ENCODE measurements around the gene KIRREL3. TPM values are rescaled to one million over a fixed set of nuclear protein-coding genes. Genes with fewer than 3 reads are reported as not detected.

The KIRREL3 gene
- total RNA-seq, 3 donors from 2014 or later = 0.32 to 0.33 TPM; not detected in 1

DNA sequence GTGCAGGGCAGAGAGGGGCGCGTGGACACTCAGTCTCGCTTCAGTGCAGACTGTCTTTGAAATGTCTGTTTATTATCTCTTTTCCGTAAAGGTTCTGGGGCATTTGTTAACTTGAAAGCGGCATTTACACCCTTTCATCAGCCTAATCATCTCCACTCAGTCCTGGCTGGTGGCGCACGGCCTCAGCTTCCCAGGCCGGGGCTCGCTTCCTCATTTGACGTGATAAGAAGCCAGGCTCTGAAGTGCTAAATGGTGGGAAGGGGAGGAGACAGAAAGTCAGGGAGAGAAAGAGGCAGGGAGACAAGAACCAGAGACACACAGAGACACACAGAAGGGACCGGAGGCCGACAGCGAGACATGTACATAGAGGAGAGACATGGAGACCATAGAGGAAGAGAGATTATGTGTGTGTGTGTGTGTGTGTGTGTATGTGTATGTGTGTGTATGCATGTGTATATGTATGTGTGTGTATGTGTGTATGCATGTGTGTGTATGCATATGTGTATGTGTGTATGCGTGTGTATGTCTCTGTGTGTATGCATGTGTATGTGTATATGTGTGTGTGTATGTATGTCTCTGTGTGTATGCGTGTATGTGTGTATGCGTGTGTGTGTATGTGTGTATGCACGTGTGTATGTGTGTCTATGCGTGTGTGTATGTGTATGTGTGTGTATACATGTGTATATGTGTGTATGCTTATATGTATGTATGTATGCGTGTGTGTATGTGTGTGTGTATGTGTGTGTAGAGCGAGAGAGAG lies 543.6 kb downstream of the KIRREL3 start:
- intact Hi-C loops (cut with DNase I; ENCODE audit: low total_unique reads) = no loop called here
- TF ChIP-seq POLR2A (IDR thresholded peaks at IDR 0.05) (no peak), POLR2AphosphoS5 (IDR thresholded peaks at IDR 0.05) (no peak)
- TF ChIP-seq, protein P1, sequence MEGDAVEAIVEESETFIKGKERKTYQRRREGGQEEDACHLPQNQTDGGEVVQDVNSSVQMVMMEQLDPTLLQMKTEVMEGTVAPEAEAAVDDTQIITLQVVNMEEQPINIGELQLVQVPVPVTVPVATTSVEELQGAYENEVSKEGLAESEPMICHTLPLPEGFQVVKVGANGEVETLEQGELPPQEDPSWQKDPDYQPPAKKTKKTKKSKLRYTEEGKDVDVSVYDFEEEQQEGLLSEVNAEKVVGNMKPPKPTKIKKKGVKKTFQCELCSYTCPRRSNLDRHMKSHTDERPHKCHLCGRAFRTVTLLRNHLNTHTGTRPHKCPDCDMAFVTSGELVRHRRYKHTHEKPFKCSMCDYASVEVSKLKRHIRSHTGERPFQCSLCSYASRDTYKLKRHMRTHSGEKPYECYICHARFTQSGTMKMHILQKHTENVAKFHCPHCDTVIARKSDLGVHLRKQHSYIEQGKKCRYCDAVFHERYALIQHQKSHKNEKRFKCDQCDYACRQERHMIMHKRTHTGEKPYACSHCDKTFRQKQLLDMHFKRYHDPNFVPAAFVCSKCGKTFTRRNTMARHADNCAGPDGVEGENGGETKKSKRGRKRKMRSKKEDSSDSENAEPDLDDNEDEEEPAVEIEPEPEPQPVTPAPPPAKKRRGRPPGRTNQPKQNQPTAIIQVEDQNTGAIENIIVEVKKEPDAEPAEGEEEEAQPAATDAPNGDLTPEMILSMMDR (IDR thresholded peaks at IDR 0.05) = no peak
- no peak for DNase-seq (ENCODE audit: low spot score in 2 of 2)
- Histone ChIP-seq H3K9me3 (no peaks in the 10 kb centered on the region), H3K4me3 (no peak overlapping the region), H3K27ac (no peak overlapping the region), H3K27me3 (no peaks in the 10 kb centered on the region), H3K4me1 (no peaks in the 10 kb centered on the region), H3K36me3 (no peaks in the 10 kb centered on the region)

DNA sequence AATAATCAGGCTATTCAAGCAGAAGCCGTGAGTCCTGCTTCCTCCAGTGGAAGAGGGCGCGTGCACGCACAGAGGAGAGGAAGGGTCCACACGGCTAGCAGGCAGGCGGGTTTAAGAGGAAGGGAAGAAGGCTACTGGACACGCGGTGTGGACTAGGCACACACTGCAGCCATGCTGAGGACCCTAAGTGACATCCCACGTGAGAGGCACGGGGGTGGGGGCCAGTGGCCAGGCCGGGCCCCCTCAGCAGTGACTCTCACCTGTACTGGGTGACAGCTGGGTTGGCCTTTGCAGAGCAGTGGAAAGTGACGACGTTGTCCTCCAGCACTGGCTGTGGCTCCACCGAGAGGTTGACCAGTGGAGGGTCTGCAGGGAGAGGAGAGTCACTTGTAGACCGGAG lies 544.5 kb downstream of the KIRREL3 start:
- Histone ChIP-seq H3K27me3 (no peaks in the 10 kb centered on the region), H3K36me3 (no peaks in the 10 kb centered on the region), H3K4me1 (no peaks in the 10 kb centered on the region), H3K4me3 (no peak overlapping the region), H3K9me3 (no peaks in the 10 kb centered on the region), H3K27ac (no peak overlapping the region)
- TF ChIP-seq POLR2AphosphoS5 (IDR thresholded peaks at IDR 0.05) = no peak
- TF ChIP-seq POLR2A (IDR thresholded peaks at IDR 0.05) = no peak
- TF ChIP-seq, protein P1 (IDR thresholded peaks at IDR 0.05) = no peak
- no peak for DNase-seq (ENCODE audit: low spot score in 2 of 2)
- intact Hi-C loops (cut with DNase I; ENCODE audit: low total_unique reads) = no loop called here

DNA sequence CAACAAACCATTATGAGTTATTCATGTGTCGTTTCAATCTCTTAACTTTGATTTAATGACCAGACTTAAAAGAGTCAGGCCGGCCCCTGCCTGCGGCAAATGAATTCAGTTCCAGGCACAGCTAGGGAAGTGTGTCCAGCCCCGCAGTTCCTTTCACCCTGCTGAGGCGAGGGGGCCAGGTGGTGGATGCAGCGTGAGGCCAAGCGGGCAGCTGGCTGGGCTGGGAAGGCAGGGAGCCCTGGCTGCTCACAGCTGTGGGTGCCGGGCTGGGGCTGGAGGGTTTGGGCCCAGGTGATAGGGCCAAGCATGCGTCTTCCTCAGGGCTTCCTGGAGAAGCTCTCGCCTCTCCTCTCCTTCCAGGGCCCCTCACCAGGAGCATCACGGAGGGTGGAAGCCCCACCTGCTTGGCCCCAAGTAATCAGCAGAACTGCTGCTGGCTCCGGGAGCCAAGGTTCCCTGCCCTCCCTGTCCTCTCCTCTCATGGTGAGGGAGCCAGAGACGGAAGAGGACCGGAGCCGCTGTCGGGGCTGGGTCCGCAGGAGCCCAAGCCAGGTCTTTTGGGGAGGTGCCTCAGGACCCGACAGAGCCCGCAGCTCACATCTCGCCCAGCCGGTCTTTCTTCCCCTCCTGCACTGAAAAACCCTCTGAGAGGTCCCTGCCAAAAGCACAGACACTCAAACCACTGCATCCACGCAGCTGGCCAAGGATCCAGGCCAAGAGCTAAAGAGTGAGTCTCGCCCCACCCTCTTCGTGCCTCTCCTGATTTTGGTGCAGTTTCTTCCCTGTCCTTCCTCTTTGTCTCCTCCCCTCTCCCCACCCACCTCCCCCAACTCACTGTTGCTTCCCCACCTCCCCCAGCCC lies 548.1 kb downstream of the KIRREL3 start:
- no peak for DNase-seq (ENCODE audit: low spot score in 2 of 2)
- no peaks in the 10 kb centered on the region for H3K36me3 ChIP-seq
- H3K4me3 ChIP-seq = peak overlapping the region in 1 of 3 donors; percentile 22
- no peaks in the 10 kb centered on the region for H3K9me3 ChIP-seq
- no peaks in the 10 kb centered on the region for H3K27me3 ChIP-seq
- H3K4me1 ChIP-seq = no peaks in the 10 kb centered on the region
- TF ChIP-seq, protein P1 (IDR thresholded peaks at IDR 0.05) = no peak
- TF ChIP-seq POLR2A (IDR thresholded peaks at IDR 0.05) = no peak
- no peak for TF ChIP-seq POLR2AphosphoS5 (IDR thresholded peaks at IDR 0.05)
- intact Hi-C loops (cut with DNase I; ENCODE audit: low total_unique reads) = no loop called here
- no peak overlapping the region for H3K27ac ChIP-seq

DNA sequence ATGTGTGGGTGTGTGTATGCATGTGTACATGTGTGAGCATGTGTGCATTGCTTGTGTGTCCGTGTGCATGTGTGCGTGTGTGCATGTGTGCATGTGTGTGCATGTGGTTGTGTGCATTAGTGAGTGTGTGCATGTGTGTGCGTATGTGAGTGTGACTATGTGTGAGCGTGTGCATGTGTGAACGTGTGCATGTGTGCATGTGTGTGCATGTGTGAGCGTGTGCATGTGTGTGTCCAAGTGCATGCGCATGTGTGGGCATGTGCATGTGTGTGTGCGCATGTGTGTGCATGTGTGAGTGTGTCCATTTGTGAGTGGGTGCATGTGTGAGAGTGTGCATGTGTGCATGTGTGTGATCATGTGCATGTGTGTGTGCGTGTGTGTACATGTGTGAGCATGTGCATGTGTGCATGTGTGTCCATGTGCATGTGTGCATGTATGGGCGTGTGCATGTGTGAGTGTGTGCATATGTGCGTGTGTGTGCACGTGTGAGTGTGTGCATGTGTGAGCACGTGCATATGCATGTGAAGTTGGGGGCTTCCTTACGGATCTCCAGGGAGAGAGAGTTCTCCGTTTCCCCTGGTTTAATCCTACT lies 549.3 kb downstream of the KIRREL3 start:
- no peak for DNase-seq (ENCODE audit: low spot score in 2 of 2)

More for the DNA sequence above, 549.3 kb downstream of the KIRREL3 start:
- intact Hi-C loops (cut with DNase I; ENCODE audit: low total_unique reads) = no loop called here
- Histone ChIP-seq H3K9me3 (no peaks in the 10 kb centered on the region), H3K27ac (no peak overlapping the region), H3K27me3 (no peaks in the 10 kb centered on the region), H3K4me1 (no peaks in the 10 kb centered on the region), H3K4me3 (no peak overlapping the region), H3K36me3 (no peaks in the 10 kb centered on the region)
- TF ChIP-seq POLR2AphosphoS5 (IDR thresholded peaks at IDR 0.05) (no peak), POLR2A (IDR thresholded peaks at IDR 0.05) (no peak)
- TF ChIP-seq, protein P1 (IDR thresholded peaks at IDR 0.05) = no peak
